GM19099 (cell line): ENCODE results near the gene ZNF778.

Experiments used
- POLR2A ChIP-seq: IDR thresholded peaks from 3 replicates; pipeline ENCODE4 v1.6.1; 2011; ENCODE audit warnings: low read depth; ENCODE audit not compliant: insufficient read length; ENCODE audit errors: extremely low read depth

Gene ZNF778

DNA sequence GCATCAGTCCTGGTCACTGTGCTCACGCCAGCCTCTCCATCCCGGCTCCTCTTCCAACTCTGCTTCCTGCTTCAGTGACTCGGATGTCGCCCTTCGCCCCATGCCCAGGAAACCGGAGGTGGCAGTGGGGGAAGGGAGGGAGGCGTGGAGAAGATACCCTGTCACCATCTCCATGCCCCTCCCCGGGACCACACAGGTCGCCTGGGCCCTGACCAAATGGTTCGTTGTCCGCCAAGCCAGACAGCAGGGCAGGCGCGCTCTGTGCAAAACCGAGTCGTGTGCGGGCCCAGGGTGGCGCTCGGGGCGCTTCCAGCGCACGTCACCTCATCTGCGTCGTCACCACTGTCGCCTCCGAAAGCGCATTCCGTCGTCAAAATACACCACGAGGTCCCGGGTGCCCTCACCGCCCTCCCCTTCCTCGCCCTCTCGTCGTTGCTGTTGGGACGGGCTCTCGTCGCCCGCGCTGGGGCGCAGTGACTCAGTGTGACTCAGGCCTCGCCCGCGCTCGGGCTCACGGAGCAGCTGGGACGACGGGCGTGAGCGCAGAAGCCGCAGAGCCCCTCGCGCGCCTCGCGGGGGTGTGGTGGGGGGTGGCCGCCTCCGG is 39.2 kb downstream of the ZNF778 start:
- no peak for TF ChIP-seq POLR2A

GRCh38 chr16:89257281-89257731 is 39.8 kb downstream of the ZNF778 start:
- TF ChIP-seq POLR2A: no peak

DNA sequence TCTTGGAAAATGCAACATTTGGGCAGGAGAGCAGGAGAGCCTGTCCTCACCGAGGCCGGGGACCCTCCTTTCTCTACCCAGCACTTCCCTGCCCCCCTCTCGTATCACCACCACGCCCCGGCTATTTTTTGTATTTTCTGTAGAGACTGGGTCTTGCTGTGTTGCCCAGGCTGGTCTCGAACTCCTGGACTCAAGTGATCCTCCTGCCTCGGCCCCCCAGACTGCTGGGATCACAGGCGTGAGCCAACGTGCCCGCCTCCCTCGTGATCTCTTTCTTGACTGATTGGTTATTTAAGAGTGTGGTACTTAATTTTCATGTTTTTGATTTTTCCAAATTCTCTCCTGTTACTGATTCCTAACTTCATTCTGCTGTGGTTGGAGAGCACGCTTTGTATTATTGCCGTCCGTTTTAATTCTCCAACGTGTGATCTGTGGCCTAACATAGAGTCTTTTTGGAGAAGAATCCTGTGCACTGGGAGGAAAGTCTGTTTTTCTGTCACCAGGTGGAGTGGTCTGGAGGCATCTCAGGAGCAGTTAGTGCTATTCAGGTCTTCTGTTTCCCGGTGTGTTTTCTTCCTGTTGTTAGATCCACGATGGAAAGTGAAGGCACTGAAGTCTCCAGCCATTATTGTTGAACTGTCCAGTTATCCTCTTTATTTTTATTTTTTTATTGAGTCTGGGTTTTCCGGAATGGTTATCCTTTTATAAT is 40.4 kb downstream of the ZNF778 start:
- TF ChIP-seq POLR2A: no peak

- no peak for TF ChIP-seq POLR2A
Measured at GRCh38 chr16:89261691-89262563, 44.4 kb downstream of the ZNF778 start.

DNA sequence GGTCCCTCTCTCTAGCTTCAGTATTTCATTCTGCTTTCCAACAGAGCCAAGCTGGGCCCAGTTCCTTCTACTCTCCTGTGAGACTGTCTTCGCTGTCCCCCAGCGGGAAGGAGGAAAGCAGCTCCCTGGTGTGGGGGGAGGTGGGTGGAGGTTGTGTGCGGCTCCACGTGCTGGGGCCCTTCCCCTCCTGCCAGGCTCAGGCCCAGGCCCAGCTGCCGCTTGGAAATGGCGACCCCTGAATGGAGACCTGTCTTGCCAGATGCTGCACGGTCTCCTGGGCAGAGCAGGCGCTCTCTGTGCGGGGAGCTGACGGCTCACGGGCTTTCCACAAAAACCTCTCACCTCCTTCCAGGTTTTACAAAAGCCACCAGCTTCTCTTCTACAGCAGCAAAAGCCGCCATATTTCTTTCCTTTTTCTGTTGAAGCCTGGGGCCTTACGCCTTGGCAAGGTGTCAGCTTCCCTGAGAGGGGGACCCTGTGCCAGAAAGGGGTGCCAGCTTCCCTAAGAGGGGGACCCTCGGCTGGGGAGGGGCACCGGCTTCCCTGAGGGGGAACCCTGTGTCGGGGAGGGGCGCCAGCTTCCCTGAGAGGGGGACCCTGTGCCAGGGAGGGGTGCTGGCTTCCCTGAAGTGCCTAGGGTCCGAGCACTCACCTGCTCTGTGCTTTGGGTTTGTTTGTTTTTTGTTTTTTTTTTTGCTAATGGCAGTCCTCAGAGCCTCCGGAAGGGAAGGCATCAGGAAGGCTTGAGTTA is 47.5 kb downstream of the ZNF778 start:
- no peak for TF ChIP-seq POLR2A

DNA sequence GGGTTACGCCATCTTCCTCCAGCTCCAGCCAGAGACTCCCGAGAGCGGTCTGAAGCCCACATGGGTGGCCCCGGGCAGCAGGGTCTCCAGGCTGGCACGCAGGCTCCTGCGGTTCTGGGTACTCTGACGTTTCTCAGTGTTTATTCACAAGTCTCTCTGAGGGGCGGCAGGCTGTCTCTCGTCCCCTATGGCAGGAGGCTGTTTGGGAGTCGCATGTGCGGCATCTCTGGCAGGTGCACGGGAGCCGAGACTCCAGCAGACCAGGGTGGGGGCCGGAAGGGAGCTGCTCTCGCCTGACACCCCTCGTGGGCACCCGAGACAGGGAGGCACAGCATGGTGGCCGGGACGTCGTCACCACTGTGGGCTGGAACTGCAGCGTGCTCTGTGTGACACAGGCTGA is 48.1 kb downstream of the ZNF778 start:
- no peak for TF ChIP-seq POLR2A

- no peak for TF ChIP-seq POLR2A
Measured at GRCh38 chr16:89266521-89267134, 49.1 kb downstream of the ZNF778 start.

DNA sequence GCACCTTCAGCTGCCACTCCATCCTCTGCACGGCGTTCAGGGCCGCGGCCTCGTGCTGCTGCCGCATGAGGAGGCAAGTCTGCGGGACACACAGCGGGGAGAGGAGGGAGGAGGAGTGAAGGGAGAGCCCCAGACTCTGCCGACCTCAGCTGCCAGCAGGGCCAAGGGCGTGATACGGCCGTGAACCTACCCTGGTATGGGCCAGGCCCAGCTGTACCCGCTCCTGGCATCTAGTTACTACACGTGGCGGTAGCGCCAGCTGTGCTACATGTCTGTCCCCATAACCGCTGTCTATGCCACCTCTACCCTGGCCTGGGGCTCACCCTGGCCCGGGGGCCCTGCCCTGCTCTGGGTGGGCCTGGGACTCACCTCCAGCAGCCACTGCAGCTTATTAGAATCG is 51.1 kb downstream of the ZNF778 start:
- TF ChIP-seq POLR2A: no peak

- no peak for TF ChIP-seq POLR2A
Measured at GRCh38 chr16:89268987-89269735, 51.7 kb downstream of the ZNF778 start.

GRCh38 chr16:89269805-89270665 is 52.5 kb downstream of the ZNF778 start:
- TF ChIP-seq POLR2A: no peak

DNA sequence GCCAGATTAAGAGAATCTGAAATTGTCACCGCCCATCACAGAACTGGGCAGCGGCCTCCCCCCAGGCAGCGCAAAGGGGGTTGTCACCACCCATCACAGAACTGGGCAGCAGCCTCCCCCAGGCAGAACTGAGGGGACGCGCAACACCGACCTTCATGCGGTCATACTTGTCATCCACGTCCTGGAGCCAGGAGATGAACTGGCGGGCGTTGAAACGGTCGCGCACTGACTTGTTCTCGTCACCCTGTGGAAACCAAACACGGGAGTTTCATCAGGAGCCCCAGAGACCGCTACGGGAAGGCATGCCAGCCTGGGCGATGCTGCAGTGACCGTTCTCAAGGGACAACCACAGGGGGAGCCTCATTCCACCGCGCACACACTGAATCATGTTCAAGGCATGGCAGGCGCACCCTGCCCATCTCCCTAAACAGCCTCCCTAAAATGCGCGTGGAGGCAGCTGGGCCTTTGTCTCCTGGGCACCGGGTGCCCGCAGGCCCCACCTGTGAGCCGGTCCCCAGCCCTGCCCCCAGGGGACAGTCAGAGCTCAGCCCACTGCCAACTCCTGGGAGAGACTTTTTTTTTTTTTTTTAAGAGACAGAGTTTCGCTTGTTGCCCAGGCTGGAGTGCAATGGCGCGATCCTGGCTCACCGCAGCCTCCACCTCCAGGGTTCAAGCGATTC is 53.3 kb downstream of the ZNF778 start:
- no peak for TF ChIP-seq POLR2A

DNA sequence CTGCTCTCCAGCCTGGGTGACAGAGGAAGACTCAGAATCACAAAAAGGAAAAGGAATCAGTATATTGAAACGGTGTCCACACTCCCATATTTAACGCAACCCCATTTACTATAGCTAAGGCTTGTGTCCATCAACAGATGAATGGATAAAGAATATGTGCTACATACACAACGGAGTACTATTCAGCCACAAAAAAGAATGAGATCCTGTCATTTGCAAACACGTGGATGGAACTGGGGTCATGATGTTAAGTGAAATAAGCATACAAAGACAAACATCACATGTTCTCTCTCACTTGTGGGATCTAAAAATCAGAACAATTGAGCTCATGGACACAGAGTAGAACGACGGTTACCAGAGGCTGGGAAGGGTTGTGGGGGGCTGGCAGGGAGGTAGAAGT is 55.1 kb downstream of the ZNF778 start:
- TF ChIP-seq POLR2A: no peak
